SIG-M5 treated with dmso at 0.1 percent for 504 hours (cell line): Measurements from ENCODE around the gene CCDC85B.
A peak's percentile ranks its signal among the peaks of the same experiment; 100 is the strongest.
"Not testable (repeated sequence)": the region's sequence is repeated elsewhere in the genome, so short reads cannot be mapped to it uniquely, and the experiment has no call there.

ENCODE experiments used
- DNase-seq: peaks from one replicate; lab custom pipeline; 2025; ENCODE audit not compliant: unreplicated experiment; lab: John Stamatoyannopoulos, UW

The CCDC85B gene

DNA sequence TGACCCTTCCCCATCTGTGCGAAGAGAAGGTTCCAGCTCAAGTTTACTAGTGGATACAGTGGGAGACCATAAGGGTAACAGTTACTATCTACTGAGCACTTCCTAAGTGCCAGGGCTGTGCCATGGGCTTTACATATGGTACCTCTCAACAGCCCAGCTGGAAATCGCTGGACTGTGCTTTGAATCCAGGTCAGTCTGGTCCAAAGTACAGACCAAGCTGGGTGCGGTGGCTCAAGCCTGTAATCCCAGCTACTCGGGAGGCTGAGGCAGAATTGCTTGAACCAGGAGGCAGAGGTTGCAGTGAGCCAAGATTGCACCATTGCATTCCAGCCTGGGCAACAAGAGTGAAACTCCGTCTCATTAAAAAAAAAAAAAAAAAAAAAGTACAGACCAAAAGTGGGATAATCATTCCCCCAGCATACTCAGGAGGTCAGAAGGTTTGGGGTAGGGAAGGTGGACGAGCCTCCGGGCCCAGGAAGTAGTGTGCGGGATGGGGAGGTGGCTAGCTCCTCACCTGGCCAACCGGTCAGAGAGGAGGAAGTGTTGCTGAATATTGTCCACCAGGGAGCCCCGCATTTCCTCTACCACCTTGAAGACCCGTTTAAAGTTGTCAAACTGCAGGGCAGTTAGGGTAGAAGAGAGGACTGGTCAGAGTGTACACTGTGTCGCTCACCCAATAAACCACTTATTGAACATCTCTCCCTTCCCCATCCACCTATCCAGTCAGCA, 4.5 kb upstream of the CCDC85B start:
- DNase-seq, result no peak

DNA sequence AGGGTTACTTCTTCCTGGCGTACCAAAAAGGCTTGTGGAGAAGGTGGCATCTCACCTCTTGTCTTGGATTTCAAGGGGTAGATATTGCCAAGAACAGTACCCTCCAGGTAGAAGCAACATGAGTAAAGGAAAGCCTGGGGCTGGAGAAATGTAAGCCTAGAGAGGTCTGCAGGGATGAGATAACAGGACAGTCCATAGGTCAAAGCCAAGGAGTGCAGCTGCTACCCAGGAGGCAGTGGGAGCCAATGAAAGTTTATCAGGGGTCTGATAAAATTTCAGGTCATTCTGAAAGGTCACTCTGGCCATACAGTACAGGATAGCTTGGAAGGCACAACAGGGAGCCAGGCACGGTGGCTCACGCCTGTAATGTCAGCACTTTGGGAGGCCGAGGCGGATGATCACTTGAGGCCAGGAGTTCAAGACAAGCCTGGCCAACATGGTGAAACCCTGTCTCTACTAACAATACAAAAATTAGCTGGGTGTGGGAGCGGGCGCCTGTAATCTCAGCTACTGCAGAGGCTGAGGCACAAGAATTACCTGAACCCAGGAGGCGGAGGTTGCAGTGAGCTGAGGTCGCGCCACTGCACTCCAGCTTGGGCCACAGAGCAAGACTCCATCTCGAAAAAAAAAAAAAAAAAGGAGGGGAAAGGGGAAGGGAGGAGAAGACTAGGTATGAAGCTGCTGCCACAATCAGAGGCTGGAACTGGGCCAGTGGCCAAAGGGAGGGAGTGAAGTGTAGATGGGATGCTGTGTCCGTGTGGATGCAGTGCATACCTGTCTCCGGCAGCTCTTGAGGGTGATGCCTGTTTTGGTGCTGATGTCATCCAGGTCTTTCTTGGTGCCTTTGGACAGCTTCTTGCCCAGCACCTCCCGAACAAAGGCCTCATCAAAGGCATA, 3.4 kb upstream of the CCDC85B start:
- DNase-seq, result no peak

DNA sequence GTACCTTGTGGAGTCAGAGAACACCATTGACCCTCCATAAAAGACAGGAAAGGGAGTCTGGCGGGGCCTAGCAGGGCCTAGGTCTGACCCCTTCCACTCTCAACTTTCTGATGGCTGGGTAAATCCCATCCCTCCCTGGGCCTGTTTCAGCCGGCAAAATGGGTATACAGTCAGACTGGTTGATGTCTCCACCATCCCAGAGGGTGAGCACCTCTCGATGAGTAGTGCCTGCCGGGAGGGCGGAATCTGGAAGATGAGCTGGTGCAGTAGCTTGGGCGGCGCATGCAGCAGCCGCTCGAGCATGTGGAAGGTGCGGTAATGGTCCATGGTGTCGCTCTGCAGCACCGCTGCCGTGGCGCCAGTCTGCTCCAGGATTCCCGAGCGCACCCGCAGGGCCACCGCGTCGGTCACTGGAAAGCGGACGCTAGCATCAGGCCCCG, 2.7 kb upstream of the CCDC85B start:
- DNase-seq, result peak; percentile 55

DNA sequence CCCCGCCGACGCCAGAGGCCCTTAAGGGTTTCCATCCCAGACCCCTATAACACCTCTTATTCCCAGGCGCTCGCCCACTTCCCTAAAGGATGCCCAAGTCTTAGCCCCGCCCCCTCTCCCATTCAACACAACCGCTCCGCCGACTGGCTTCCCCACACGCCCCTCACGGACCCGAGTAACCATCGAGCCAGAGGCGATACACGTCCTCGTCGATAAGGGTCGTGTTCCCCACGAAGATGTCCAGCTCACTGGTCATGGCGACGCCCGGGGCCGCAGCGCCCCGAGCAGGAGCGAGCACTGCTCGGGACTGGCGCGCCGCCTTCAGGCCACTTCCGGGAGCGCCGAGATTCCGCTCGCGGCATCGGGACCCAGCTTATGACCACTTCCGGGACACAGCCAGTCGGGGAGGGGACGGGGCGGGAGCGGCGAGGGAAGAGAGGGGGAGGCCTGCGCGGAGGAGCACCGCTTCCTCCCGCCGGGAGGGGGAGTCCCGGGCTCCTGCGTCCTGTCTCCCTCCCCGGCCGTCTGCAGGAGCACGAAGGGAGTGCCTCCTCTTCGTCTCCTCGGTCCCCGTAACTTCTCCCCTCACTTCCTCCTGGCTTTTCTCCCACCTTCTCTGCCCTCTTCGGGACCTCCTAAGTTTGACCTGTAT, 2.2 kb upstream of the CCDC85B start, which contains the start of gene FIBP:
Gene FIBP (minus strand): TSS at position 309 of the 652 bp plus-strand sequence. CDS start 53 bp downstream, at position 256.
- peak; percentile 94 for DNase-seq

DNA sequence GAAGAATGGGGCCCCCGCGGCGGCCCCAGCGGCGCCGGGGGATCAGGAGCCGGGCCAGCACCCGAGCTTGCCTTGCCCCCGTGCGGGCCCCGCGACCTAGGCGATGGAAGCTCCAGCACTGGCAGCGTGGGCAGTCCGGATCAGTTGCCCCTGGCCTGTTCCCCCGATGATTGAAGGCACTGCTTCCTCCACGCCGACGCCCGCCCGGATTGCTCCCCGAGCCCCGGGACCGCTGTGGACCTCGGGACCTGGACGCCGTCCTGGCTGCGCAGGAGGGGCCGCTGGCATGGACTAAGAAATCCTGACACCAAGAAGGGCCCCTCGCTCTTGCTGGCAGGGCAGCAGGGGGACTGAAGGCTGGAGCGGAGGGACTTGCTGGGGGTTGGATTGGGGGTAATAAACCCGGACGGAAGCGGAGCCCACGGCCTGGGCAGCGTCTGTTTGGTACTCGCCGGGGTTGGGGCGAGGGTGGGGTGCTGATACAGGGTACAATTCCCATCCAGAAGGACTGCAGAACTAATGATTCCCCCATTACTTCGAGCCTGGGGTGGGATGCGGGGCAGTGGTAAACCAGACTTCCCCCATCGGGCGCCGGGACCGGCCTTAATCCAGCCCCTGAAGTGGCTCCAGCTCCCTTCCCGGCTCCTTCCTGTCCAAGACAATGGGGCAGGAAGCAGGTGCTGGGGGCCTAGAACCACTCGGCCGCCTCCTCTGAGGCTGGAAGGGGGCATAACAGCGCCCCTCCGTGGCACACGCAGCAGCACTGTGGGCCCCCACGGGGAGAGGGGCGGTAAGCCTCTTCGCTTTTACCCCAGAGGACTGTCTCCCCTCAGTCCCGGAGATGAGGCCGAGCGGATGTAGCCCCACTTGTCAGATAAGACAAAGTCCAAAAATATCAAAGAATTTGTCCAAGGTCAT, 1.0 kb downstream of the CCDC85B start:
- peak; percentile 45 for DNase-seq

DNA sequence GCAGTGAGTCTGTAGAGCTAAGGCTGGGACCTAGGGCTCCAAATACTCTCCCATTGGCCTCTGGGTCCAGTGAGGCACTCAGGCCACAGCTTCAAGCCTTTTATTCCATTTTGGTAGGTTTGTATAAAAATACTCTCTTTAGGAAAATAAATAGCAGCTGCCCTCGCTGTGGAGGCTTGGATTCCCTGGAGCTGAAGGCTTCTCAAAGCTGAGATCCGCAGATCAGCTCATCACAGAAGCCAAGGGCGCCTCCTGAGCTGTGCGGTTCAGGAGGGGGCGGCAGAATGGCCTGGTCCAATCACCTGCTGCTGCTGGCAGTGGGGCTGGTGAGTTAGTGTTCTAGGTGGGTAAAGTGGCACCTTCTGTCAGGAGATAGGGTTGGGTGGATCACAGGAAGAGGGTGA, 1.7 kb downstream of the CCDC85B start:
- DNase-seq, result not testable (repeated sequence)

DNA sequence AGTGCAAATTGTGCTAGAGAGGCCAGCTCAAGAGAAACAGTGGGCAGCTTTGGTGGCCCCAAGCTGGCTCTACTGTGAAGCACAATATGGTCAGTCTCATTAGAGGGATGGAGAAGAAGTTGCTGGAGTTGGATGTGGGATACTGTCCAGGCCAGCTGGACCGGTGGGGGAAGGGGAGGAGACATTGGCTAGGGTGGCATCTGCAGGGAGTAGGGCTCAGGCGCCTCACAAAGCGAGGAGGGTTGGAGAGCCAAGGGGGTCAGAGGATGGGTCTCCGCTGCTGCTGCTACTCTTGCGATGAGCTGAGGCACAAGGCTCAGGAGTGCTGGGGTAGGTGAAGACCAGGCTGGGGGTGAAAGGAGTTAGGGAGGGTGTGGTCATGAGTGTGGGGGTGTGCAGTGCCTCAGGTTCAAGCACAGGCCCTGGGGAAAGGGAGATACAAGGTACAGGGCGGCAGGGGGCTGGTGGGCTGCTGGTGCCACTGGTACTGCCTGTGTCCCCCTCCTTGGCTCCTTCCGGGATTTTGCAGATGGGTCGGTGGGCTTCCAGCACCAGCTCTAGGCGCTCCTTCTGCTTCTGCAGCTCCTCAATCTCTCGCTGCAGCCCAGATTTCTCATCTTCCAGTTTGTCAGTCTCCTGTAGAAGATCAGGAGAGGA, 2.3 kb downstream of the CCDC85B start:
- no peak for DNase-seq

DNA sequence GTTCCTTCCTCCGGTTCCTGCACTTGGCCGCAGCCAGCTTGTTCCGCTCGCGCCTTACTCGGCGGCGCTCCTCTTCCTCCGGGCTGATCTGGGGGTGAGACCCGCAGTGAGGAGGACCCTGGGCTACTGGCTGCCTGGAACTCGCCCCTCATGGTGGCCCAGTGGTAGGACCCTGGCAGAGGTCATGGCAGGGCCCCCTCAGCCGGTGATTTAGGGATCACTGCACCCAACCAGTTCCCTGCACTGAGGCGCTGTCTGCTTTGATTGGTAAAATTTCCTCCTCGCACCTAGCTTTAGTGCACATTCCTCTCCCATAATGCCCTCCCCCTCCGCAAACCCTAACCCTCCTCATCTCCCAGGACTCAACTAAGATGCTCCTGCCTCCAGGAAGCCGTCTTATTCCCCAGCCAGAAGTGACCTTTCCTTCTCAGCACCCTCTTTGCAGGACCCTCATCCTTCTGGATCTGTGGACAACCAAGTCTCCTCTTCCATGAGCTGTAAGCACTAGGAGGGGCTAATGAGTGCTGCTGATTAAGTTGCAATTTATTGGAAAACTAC, 3.6 kb downstream of the CCDC85B start:
- no peak for DNase-seq

DNA sequence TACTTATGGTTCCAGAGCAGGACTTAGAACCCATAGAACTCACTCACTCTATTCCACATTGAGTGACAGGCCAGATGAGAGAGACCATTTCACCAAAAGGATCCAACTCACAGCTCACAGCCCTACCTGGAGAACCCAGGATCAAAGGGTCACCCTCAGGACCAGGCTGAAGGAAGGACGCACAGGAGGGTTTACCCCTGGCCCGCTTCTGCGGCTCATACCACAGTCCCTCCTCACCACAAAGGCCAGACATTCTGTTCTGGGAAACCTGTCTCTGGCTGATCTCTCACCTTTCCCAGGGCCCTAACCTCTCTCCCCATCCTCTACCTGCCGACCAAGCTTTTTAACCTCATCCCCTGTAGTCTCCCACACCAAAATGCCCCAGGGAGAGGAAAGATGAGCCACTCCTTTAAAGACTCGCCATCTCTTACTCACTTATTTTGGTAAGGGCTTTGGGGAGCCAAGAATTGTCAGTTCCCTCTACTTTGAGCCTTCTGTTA, 5.1 kb downstream of the CCDC85B start:
- DNase-seq, result no peak

DNA sequence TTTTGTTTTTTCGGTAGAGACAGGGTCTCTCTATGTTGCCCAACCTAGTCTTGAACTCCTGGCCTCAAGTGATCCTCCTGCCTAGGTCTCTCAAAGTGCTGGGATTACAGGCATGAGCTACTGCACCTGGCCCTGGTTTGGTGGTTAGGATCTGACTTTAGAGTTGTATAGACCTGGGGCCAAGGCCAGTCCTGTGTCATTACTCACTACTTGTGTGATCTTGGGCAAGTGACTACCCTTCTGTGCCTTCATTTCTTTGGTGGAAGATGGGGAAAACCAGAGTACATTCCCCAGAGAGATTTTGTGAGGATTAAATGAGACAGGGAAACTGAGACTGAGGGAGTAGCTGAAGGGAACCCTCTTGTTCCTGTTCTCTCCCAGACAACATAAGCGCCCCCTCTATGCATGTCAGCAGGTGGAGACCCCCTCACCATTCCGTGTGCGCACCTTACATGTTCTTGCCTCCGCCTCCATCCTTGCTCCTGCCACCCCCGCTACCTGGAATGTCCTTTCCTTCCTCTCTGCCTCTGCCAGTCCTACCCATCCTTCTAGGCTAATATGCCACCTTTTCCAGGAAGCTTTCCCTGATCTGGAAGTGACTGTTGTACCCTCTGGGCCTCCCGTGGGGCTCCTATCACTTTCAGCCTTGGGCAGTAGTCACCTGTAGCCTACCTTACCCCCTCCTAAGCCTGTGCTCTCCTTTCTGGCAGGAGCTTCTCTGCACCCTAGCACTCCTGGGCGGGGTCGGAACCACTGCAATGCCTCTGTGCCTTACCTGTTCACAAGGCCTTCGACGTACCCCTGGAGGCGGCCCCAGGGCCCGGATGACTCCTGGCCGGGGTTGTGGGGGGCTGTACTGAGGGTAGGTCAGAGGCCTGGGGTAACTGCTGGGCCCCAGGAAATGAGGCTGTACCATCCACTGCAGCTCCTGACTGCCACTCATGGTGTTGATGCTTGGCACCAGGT, 5.8 kb downstream of the CCDC85B start:
- no peak for DNase-seq

DNA sequence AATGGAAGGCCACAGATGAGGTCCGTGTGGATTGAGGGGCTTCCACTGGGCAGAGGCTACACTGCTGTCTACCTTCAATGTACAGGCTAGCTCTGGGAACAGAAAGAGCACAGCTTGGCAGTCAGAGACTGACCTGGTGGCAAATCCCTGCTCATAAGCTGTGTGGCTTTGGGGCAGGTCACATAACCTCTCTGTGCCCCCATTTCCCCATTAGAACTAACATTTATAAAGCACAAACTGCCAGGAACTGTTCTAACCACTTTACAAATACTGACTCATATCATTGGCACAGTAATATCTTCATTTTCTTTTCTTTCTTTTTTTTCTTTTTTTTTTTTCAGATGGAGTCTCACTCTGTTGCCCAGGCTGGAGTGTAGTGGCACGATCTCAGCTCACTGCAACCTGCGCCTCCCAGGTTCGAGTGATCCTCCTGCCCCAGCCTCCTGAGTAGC, 6.6 kb downstream of the CCDC85B start:
- no peak for DNase-seq

DNA sequence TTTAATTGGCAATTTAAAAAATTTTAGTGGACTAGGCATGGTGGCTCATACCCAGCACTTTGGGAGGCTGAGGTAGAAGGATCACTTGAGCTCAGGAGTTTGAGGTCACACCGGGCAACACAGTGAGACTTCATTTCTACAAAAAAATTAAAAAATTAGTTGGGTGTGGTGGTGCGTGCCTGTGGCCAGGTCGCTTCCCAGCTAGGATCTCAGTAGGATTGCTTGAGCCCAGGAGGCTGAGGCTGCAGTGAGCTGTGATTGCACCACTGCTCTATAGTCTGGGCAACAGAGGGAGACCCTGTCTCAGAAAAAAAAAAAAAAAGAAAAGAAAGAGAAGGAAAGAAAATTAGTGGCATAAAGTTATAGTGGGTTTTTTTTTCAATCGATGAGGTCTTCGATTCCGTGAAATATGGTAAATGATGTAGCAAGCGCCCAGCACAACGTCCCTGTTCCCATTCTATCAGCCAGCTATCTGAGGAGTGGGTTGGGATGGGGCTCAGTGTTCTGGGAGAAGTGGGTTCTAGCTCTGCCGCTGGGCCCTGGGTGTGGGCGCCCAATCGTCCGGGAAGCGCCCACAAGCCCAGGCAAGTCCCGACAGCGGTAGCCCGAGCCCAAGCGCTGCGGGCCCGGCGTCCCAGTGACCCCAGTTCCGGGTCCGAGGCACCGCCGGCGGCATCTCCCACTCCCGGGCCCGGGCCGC, 8.3 kb downstream of the CCDC85B start:
- no peak for DNase-seq

DNA sequence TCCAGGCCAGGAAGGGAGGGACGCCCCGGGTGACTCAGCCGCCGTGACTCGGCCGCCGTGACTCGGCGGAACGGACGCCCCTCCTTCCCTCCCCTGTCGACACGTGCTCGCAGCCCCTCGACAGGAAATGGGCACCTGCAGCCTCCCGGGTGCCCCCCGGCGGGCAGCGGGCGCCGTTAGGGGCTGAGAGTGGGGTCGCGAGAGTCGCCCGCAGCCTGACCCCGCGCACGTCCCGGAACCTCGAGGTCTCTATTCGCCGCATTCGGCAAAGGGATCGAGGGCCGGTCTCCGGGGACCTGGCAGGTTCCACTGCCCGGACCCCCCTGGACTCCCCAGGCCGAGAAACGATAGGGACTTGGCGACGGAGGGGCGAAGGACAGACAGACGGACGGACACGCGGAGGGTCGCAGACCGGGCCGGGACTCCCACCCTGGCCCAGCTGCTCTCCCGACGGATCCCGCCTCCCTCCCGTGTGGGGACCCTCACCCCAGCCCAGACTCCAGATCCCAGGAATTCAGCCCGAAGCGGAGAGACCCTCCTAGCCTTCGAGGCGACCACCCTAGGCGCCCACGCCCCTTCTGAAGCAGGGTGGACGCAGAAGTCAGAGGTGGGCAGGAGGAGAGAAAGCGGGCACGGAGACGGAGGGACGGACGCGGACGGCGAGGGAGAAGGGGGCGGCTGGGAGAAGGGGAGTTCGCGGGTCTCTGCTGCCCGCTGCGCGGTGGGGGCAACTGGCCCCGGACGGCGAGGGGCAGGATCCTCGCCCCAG, 9.1 kb downstream of the CCDC85B start:
- DNase-seq, result peak; percentile 74

DNA sequence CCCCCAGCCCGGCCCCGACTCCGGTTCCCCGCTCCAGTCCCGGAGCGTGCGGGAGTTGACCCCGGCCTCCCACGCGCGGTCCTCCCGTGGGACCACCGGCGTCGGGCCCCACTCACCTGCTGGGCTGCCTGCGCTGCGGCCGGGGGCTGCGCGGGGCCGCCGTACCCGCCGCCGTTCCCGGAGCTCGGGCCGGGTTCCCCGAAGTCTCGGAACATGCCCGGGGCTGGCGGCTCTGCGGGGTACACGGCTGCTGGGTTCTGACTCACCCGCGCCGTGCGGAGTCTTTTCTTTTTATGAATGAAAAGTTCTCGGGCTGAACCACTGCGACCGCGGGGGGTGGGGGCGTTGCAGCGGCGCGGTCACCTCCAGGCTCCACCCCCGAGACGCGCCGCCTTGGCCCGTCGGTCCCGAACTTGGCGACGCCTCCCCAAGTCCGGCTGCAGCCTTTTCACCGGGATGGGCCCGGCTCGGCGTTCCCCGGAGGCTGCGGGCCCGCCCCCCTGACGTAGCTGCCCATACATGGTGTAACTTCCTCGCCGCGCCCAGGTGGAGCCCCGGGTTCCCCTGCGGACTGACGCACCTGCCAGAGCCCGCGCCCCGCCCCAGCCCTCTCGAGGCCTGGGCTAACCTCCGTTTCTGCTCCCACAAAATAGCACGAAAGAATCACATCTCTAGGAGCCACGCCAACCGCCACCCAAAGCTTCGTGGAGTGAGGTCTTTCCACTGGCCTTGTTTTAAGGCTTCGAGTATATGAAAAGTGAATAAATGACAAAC, 9.8 kb downstream of the CCDC85B start, which contains the start of gene FOSL1:
Gene FOSL1 (minus strand): TSS at position 264 of the 774 bp plus-strand sequence. CDS start 49 bp downstream, at position 215.
- peak; percentile 89 for DNase-seq

DNA sequence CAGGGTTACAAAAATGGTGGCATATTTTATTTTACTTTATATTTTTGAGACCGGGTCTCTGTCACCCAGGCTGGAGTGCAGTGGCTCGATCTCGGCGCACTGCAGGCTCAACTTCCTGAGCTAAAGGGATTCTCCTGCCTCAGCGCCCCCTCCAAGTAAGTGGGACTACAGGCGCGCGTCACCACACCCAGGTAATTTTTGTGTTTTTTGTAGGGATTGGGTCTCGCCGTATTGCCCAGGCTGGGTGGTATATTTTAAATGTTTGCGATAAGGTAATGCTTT, 10.4 kb downstream of the CCDC85B start:
- no peak for DNase-seq

DNA sequence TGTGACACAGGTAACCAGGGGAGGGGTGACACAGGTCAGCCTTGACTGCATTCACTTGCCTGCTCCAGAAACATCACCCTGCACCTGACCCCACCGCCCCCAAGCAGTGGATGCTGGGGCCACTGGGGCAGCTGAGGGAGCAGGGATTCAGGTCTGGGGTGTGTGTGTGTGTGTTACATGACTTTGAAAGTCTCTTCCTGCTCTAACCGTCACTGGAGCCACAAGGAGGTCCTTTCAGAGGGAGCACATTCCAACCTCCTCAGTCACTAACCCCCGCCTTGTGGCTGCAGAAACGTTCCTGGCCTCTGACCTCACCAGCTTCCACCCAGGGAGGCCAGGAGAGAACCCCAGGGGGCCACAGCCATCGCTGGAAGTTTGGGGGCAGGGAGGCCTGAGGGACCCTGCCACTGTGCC, 12.6 kb downstream of the CCDC85B start:
- DNase-seq, result no peak
